Vagina (tissue), 2 donors: Measurements from ENCODE around the gene PCDHGA6. TPM values are rescaled to one million over a fixed set of nuclear protein-coding genes. Genes with fewer than 3 reads are reported as not detected.
A peak's percentile ranks its signal among the peaks of the same experiment; 100 is the strongest.
"Not testable (repeated sequence)": the region's sequence is repeated elsewhere in the genome, so short reads cannot be mapped to it uniquely, and the experiment has no call there.

Experiments
- DNase-seq, 2 donors: peaks; one replicate each; pipeline ENCODE4 v3.0.0-alpha.2; 2017; ENCODE audit errors: extremely low spot score in 2 of 2
- H3K27ac ChIP-seq: fragments of 200-600 bp; sonication (generic); one replicate; pipeline ENCODE4 v1.5.1; 2019
- H3K27me3 ChIP-seq: fragments of 200-600 bp; sonication (generic); one replicate; pipeline ENCODE4 v1.5.1; 2019
- H3K36me3 ChIP-seq, 2 donors: fragments of 200-600 bp; sonication (generic); one replicate each; pipeline ENCODE4 v1.5.1; 2017 to 2019
- H3K4me1 ChIP-seq: fragments of 200-600 bp; sonication (generic); one replicate; pipeline ENCODE4 v1.5.1; 2019
- H3K4me3 ChIP-seq, 2 donors: fragments of 200-600 bp; sonication (generic); 1 replicate in 1 of 2; 2 replicates in 1 of 2; pipeline ENCODE4 v1.5.1; 2016 to 2019
- H3K9me3 ChIP-seq: fragments of 200-600 bp; sonication (generic); one replicate; pipeline ENCODE4 v1.5.1; 2019
- CTCF ChIP-seq, 3 experiments: fragments of 450-650 bp in 2 of 3; fragments of 200-600 bp in 1 of 3; sonication (generic) in 1 of 3; IDR thresholded peaks; one replicate each; pipeline ENCODE4 v1.5.1; 2017 to 2019; ENCODE audit warnings: antibody characterized with exemption in 3 of 3, mild to moderate bottlenecking in 2 of 3, moderate library complexity in 2 of 3
- POLR2A ChIP-seq, 2 donors: fragments of 450-650 bp; IDR thresholded peaks; one replicate each; pipeline ENCODE4 v1.6.1; 2017; ENCODE audit warnings: antibody characterized with exemption in 2 of 2, mild to moderate bottlenecking in 2 of 2, moderate library complexity in 2 of 2
- POLR2AphosphoS5 ChIP-seq, 2 donors: sonication (generic); formaldehyde crosslinking; IDR thresholded peaks; one replicate each; pipeline ENCODE4 v1.9.0; 2017; ENCODE audit warnings: antibody characterized with exemption in 2 of 2, mild to moderate bottlenecking in 2 of 2, low read depth in 1 of 2; ENCODE audit not compliant: insufficient read depth in 1 of 2
- intact Hi-C: fragments of 100-400 bp; cut with DNase I; formaldehyde crosslinking; loops from one replicate; pipeline ENCODE4 v1.15.1; 2023
- total RNA-seq: library from RNA; depleted of rRNA; stranded (reverse); fragments of >200 nt; gene quantifications from one replicate; pipeline ENCODE4 v1.2.3, GENCODE V29; 2016

Gene PCDHGA6
- total RNA-seq, 1 donor from 2014 or later: 6.4 TPM

GRCh38 chr5:141397756-141398551 lies 24.3 kb downstream of the PCDHGA6 start, which contains the start of gene PCDHGB5:
PCDHGB5 (plus strand) TSS chr5:141397947; CDS start chr5:141398128, 181 bp downstream.
- DNase-seq, intact Hi-C loops, H3K27ac ChIP-seq, H3K27me3 ChIP-seq, H3K4me1 ChIP-seq: not testable (repeated sequence)
- Histone ChIP-seq H3K36me3 (peaks cover 0 to 21% of the 10 kb centered on the region in 2 donors), H3K4me3 (peak within 1 kb of the TSS in 1 of 2 donors; percentile 19), H3K9me3 (peaks cover 70% of the 10 kb centered on the region)
- peak in 2 of 3 experiments; percentile 10 to 24 for TF ChIP-seq CTCF (IDR thresholded peaks at IDR 0.05)

- no peak overlapping the region for H3K4me3 ChIP-seq
- H3K27ac ChIP-seq: no peak overlapping the region
- TF ChIP-seq POLR2A (IDR thresholded peaks at IDR 0.05) (no peak), POLR2AphosphoS5 (IDR thresholded peaks at IDR 0.05; ENCODE audit: insufficient read depth in 1 of 2, low read depth in 1 of 2) (no peak), CTCF (IDR thresholded peaks at IDR 0.05) (no peak)
- no peaks in the 10 kb centered on the region for H3K27me3 ChIP-seq
- peaks cover 70% of the 10 kb centered on the region for H3K9me3 ChIP-seq
- H3K36me3 ChIP-seq: peaks cover 0 to 20% of the 10 kb centered on the region in 2 donors
- no peak for DNase-seq
- intact Hi-C loops: no loop called here
- no peaks in the 10 kb centered on the region for H3K4me1 ChIP-seq
Observed at GRCh38 chr5:141398608-141399007, 24.9 kb downstream of the PCDHGA6 start.

- no peak for TF ChIP-seq POLR2A (IDR thresholded peaks at IDR 0.05)
- TF ChIP-seq POLR2AphosphoS5 (IDR thresholded peaks at IDR 0.05; ENCODE audit: insufficient read depth in 1 of 2, low read depth in 1 of 2): no peak
- TF ChIP-seq CTCF (IDR thresholded peaks at IDR 0.05): no peak
- H3K4me3 ChIP-seq: no peak overlapping the region
- H3K36me3 ChIP-seq: peaks cover 0 to 20% of the 10 kb centered on the region in 2 donors
- H3K9me3 ChIP-seq: peaks cover 70% of the 10 kb centered on the region
- H3K27ac ChIP-seq: no peak overlapping the region
- intact Hi-C loops: no loop called here
- H3K27me3 ChIP-seq: no peaks in the 10 kb centered on the region
- DNase-seq: no peak
- no peaks in the 10 kb centered on the region for H3K4me1 ChIP-seq
Observed at GRCh38 chr5:141399555-141400258, 26.0 kb downstream of the PCDHGA6 start.

GRCh38 chr5:141402553-141403243 lies 29.0 kb downstream of the PCDHGA6 start, which contains the start of gene PCDHGA9:
PCDHGA9 (plus strand) TSS chr5:141402778; CDS start chr5:141402953, 175 bp downstream.
- Histone ChIP-seq H3K36me3 (peaks cover 0 to 20% of the 10 kb centered on the region in 2 donors), H3K27ac (no peak within 1 kb of the TSS), H3K27me3 (no peaks in the 10 kb centered on the region), H3K9me3 (peaks cover 79% of the 10 kb centered on the region), H3K4me3 (peak within 1 kb of the TSS; percentile 14 to 24), H3K4me1 (no peaks in the 10 kb centered on the region)
- TF ChIP-seq CTCF (IDR thresholded peaks at IDR 0.05) (peak in 1 of 3 experiments; percentile 13), POLR2A (IDR thresholded peaks at IDR 0.05) (no peak)
- no peak for DNase-seq
- intact Hi-C loops: no loop called here
